H54 (cell line): ENCODE results near the gene LRRC36.

Experiments used
- DNase-seq: peaks from one replicate; pipeline ENCODE4 v3.0.0; 2011; ENCODE audit warnings: low spot score, mixed read lengths; ENCODE audit not compliant: insufficient read length
- FAIRE-seq: peaks from 3 replicates; lab custom pipeline; 2011; peaks lifted over from hg19 to GRCh38; lab: Jason Lieb, UNC
- POLR2A ChIP-seq: IDR thresholded peaks from 2 replicates; pipeline ENCODE4 v1.6.1; 2011; ENCODE audit warnings: low read depth, mild to moderate bottlenecking, low read length

Gene LRRC36

GRCh38 chr16:67304020-67304419 is 22.6 kb upstream of the LRRC36 start:
- TF ChIP-seq POLR2A, result no peak
- no peak for DNase-seq
- FAIRE-seq, result no peak

GRCh38 chr16:67305216-67306071 is 21.2 kb upstream of the LRRC36 start:
- no peak for DNase-seq
- no peak for TF ChIP-seq POLR2A
- no peak for FAIRE-seq

- no peak for FAIRE-seq
Observed at GRCh38 chr16:67310561-67310960, 16.1 kb upstream of the LRRC36 start.

GRCh38 chr16:67311607-67312488 is 14.8 kb upstream of the LRRC36 start:
- DNase-seq (peak; percentile 95), FAIRE-seq (peak; percentile 98)
- no peak for TF ChIP-seq POLR2A

More at GRCh38 chr16:67310561-67310960, 16.1 kb upstream of the LRRC36 start:
- TF ChIP-seq POLR2A, result no peak
- no peak for DNase-seq

GRCh38 chr16:67312719-67313118 is 13.9 kb upstream of the LRRC36 start:
- no peak for FAIRE-seq
- DNase-seq, result no peak
- TF ChIP-seq POLR2A, result no peak

- TF ChIP-seq POLR2A, result no peak
- FAIRE-seq (no peak), DNase-seq (no peak)
Observed at GRCh38 chr16:67317853-67318252, 8.8 kb upstream of the LRRC36 start.

- TF ChIP-seq POLR2A, result no peak
- no peak for FAIRE-seq
Observed at GRCh38 chr16:67326115-67326471, 522 bp upstream of the LRRC36 start.

GRCh38 chr16:67327743-67328142 is 1.1 kb downstream of the LRRC36 start:
- DNase-seq, result no peak
- TF ChIP-seq POLR2A, result no peak
- FAIRE-seq, result peak; percentile 15

More at GRCh38 chr16:67326115-67326471, 522 bp upstream of the LRRC36 start:
- DNase-seq, result no peak

- FAIRE-seq (peak; percentile 20), DNase-seq (no peak)
- no peak for TF ChIP-seq POLR2A
Observed at GRCh38 chr16:67329901-67330300, 3.3 kb downstream of the LRRC36 start.

- DNase-seq (no peak), FAIRE-seq (no peak)
- no peak for TF ChIP-seq POLR2A
Observed at GRCh38 chr16:67333315-67333714, 6.7 kb downstream of the LRRC36 start.

GRCh38 chr16:67336116-67336515 is 9.5 kb downstream of the LRRC36 start:
- DNase-seq (no peak), FAIRE-seq (no peak)
- TF ChIP-seq POLR2A, result no peak

- DNase-seq (no peak), FAIRE-seq (no peak)
- no peak for TF ChIP-seq POLR2A
Observed at GRCh38 chr16:67336648-67337047, 10.0 kb downstream of the LRRC36 start.

GRCh38 chr16:67339453-67339852 is 12.8 kb downstream of the LRRC36 start:
- FAIRE-seq (peak; percentile 80), DNase-seq (no peak)
- TF ChIP-seq POLR2A, result no peak

- TF ChIP-seq POLR2A, result no peak
- FAIRE-seq (no peak), DNase-seq (no peak)
Observed at GRCh38 chr16:67341250-67341649, 14.6 kb downstream of the LRRC36 start.
